Measurements from ENCODE around the gene ADAM10.
"Not testable (repeated sequence)": the region's sequence is repeated elsewhere in the genome, so short reads cannot be mapped to it uniquely, and the experiment has no call there.

ADAM10 gene

DNA sequence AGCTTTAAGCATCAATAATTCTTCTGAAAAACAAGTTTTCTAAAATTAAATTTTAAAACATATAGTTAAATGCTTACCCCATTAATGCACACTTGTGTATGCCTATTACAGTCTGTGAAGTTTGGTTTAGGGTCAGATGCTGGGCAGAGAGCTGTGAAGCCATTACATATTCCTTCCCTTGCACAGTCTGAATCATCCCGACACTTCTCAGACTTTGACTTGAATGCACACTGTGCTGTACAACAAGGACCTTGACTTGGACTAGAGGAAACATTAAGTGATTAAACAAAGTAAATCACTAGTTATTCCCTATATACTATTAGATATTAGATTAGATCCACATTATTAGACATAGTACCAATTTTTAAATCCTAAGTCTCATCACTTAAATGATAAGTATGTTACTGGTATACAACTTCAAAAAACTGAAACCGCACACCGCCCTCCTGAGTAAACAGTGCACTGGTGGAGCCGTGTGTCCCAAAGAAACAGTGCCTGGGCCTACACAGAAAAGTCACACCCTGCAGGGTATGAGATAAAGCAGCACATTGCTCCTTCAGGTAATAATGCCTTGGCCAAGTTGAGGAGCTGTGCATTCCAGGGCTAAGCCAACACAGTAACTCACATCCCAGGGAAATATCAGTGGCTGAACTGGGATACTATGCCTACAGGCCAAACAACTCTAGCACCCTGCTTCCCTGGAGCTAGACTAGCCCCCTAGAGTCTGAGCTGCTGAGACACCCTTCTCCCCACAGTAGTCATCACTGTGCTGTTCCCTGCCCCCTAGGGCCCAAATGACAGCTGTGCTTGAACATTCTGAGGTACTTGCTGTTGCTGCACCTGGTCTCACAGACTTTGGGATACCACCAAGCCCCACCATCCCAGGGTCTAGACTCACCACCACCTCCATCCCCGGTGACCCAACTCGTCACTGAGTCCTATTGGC is 137.5 kb downstream of the ADAM10 start:
- no peak for DNase-seq (ENCODE audit: low read depth in 2 of 2)

DNA sequence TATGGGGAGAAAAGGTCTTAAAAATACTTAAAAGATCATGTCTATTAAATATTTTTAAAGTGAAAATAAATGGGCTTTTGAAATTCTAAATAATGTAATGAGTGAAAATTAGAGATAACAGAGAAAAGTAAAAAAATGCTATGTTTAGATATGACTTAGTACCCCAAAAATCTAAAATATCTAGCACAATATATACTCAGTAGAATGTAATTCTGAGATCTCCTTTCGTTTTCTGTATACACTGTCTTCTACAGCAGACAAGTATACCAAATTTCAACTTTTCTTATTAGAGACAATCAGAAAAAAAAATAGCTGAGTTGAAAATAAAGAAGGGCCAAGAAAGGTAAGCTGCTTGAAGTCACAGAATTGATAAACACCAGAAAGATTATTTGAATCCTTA is 140.8 kb downstream of the ADAM10 start:
- no peak for DNase-seq (ENCODE audit: low read depth in 2 of 2)

GRCh38 chr15:58608129-58608590 is 141.3 kb downstream of the ADAM10 start:
- no peak for DNase-seq (ENCODE audit: low read depth in 2 of 2)

GRCh38 chr15:58606577-58607080 is 142.9 kb downstream of the ADAM10 start:
- DNase-seq (ENCODE audit: low read depth in 2 of 2): no peak

DNA sequence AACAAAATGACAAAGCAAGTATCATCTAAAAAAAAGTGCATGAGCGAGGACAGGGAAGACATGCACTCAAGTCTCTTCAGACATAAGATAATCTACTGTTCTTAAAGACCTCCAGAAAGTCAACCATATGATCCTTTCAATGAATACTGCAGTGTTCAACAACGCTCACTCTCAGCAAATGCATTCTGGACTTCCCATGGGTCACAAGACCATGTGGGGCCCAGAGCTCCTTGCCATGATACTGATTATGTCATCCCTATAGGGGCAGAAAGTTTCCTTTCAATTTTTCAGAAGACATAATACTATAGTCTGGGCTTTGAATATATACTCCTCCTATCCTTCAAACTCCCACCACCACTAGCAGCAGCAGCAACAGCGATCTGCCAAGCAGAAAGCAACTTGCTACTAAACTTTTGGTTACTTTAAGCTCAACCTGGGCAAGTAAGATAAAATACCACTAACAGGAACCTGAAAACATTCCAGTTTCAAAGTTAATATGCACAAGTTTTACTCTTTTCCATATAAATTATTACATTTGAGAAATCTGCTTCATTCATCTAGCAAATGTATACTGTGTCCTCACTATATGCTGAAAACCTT is 143.5 kb downstream of the ADAM10 start:
- DNase-seq (ENCODE audit: low read depth in 2 of 2): no peak

- no peak for DNase-seq (ENCODE audit: low read depth in 2 of 2)
Observed at GRCh38 chr15:58604455-58604923, 145.0 kb downstream of the ADAM10 start.

GRCh38 chr15:58603927-58604326 is 145.6 kb downstream of the ADAM10 start:
- not testable (repeated sequence) for DNase-seq (ENCODE audit: low read depth in 2 of 2)

- DNase-seq (ENCODE audit: low read depth in 2 of 2): no peak
Observed at GRCh38 chr15:58602823-58603222, 146.7 kb downstream of the ADAM10 start.

DNA sequence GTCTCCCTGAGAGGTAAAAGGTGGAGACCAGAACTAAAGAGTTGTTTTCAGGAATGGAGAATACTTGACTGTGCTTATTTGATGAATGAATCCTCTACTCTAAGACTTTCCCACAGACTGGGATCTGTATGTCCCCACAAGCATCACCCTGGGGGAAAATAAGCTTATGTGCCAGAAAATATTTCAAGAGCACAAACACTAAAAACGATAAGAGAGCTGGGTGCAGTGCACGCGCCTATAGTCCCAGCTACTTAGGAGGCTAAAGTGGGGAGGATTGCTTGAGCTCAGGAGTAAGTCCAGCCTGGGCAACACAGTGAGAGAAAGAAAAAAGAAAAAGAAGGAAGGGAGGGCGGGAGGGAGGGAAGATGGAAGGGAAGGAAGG is 150.7 kb downstream of the ADAM10 start:
- no peak for DNase-seq (ENCODE audit: low read depth in 2 of 2)

DNA sequence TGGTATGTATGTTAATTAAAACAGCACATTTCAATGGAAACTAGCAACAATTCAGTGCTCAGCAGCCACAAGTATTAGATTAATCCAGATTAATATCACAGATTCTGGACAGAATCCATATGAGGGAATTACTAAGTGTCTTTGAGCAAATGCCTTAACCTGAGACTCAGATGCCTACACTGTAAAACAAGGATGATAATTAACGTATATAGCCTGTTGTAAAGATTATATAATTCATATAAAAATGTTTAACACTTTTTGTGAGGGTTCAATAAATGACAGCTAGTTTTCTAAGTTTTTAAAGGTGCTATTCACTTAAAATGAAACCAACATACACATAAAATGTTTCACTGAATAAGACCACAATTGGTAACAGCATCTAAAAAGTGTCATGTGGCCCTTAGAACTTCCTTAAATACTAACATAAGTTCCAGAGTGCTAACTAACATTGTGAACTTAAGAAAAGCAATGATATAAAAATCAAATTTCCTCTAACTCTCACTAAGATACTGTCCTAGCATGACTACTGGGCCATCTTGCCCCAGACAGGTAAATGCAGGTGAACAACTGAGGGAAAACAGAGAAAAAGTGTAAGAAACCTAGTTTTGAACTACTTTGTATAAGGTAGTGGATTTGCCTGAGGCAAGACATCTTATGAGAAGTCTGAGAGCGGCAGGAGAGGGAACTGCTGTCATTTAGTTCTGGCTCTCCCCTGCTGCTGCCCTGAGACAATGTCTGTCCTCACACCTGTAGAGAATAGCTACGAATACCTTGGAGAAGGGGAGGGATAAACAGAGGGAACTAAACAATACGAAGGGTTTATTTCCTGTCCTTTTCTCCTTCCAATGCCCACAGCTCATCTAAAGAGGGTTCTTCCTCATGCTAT is 151.3 kb downstream of the ADAM10 start:
- DNase-seq (ENCODE audit: low read depth in 2 of 2): no peak

DNA sequence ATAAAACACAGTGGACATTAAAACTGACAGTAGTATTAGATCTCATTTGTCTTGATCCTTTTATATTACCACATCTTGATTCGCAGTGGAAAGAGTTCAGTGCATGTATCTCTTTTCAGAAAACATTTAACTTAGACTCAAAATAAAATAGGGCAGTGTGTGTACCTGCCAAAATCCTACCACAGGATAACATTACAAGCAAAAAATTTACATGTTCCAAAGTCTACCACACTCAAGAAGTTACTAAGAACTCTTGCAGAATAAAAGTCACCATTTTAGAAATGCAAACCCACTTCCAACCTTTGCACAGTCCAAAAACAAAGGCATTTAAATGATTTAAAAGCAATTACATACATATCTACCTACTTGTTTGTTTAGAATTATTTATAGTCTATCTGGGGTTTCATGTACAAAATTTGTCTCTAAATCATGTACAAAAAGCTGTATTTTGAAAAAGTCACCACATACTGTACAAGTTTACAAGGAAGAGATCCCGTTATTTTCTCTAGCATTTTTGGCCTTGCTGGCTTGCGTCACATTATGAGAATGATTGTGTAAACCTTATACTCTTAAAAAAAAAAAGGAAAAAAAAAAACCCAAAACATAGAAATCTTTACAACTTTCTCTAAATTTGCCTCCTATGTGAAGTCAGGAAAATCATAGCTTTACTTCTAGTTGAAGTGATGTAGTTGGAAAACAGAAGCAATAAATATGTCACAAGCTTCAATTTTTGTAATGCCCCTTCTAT is 153.8 kb downstream of the ADAM10 start:
- DNase-seq (ENCODE audit: low read depth in 2 of 2): no peak

GRCh38 chr15:58594898-58595297 is 154.6 kb downstream of the ADAM10 start:
- no peak for DNase-seq (ENCODE audit: low read depth in 2 of 2)

- DNase-seq (ENCODE audit: low read depth in 2 of 2): no peak
Observed at GRCh38 chr15:58593870-58594269, 155.6 kb downstream of the ADAM10 start.

GRCh38 chr15:58590926-58591325 is 158.6 kb downstream of the ADAM10 start:
- no peak for DNase-seq (ENCODE audit: low read depth in 2 of 2)

GRCh38 chr15:58590236-58590635 is 159.3 kb downstream of the ADAM10 start:
- no peak for DNase-seq (ENCODE audit: low read depth in 2 of 2)

- no peak for DNase-seq (ENCODE audit: low read depth in 2 of 2)
Observed at GRCh38 chr15:58589047-58589446, 160.5 kb downstream of the ADAM10 start.

DNA sequence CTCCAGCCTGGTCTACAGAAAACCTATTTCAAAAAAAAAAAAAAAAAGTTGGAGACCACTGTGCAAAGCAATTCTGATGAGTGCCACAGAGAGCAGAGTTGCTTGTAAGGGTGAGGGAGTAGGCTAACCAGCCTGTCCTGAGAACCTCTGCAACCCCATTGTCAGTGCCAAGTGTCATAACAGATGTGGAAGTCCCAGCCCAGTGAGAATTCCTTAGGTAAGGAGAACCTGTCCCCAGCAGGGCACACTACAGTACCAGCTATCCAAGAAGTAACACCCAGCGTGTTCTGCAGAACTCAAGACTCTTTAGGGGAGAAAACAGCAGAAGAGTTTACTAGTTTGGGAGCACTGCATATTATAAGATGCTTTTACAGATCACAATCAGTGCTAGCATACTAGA is 161.4 kb downstream of the ADAM10 start:
- DNase-seq (ENCODE audit: low read depth in 2 of 2): no peak

DNA sequence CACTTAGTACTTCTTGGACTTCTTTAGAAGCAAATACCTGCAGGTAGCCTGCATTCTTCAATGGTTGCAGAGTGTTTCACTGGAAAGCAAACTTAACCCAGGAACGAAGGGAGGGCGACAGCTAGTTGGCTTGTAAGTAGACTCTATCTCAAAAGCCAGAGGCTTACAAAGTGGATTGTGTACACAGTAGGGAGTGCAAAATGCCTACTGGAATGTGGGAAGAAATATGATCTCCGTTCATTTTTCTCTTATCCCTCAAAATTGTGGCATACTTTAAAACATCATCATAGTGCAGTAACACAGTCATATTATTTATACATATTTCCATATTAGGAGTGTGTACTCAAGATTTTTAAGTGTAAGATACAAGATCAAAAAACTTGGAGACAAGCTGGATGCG is 162.0 kb downstream of the ADAM10 start:
- DNase-seq (ENCODE audit: low read depth in 2 of 2): no peak

DNA sequence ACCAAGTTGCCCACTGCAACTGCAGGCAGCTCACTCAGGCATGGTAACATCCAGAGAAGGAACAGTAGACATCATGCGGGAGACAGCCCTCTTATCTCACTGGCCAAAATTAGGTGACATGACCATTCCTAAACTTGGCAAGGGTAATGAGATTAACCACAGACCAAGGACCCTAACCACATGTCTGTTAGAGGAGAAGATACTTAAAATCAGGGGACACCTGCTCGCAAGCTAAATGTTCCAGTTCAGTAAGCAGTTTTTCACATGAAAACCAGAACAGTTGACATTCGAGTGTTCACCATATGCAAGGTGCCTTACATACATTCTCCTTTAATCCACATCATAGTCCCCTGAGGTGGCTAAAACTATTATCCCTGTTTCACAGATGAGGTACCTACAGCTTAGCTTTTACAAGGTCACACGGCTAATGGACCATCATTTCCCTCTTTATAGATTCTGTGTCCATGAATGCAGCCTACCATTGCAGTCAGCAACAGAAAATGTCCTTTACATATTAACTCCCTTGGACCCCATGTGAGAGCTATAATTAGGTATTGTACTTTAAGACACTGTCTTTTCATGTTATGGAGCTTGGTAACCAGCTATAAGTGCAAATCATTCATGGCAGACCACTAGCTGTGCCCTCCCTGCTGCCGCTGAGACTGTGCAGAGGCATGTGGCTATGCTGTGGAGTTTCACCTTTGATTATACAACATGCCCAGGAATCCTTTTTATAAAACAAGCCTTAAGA is 163.6 kb downstream of the ADAM10 start:
- no peak for DNase-seq (ENCODE audit: low read depth in 2 of 2)

- DNase-seq (ENCODE audit: low read depth in 2 of 2): no peak
Observed at GRCh38 chr15:58584789-58585461, 164.6 kb downstream of the ADAM10 start.
